ENCODE results near the gene ZKSCAN5. TPM values are rescaled to one million over a fixed set of nuclear protein-coding genes. Genes with fewer than 3 reads are reported as not detected.

ZKSCAN5 gene
- total RNA-seq, 1 experiment from 2014 or later, result 13.2 TPM

- H3K4me2 ChIP-seq, result no peak overlapping the region
- intact Hi-C loops (cut with micrococcal nuclease; ENCODE audit: unreplicated experiment), result no loop called here
- H4K20me1 ChIP-seq (ENCODE audit: insufficient read depth), result no peaks in the 10 kb centered on the region
- no peak overlapping the region for H2AFZ ChIP-seq
- no peak for DNase-seq
- H3K27me3 ChIP-seq (ENCODE audit: insufficient read depth, low read depth), result no peaks in the 10 kb centered on the region
- H3K36me3 ChIP-seq (ENCODE audit: low read depth), result no peaks in the 10 kb centered on the region
- no peak overlapping the region for H3K4me3 ChIP-seq
- H3K27ac ChIP-seq, result no peak overlapping the region
- H3K9me3 ChIP-seq (ENCODE audit: insufficient read depth, low read depth), result no peaks in the 10 kb centered on the region
- H3K9me2 ChIP-seq (ENCODE audit: insufficient read depth), result no peaks in the 10 kb centered on the region
- ChIA-PET CTCF (no interaction called here), POLR2A (ENCODE audit: unreplicated experiment) (interaction anchor here (0.6 kb wide), 1 partner anchor 1487 kb away, joined by 3 read pairs; no protein-coding TSS in a partner anchor)
- no peaks in the 10 kb centered on the region for H3K4me1 ChIP-seq (replicated peaks; ENCODE audit: insufficient read depth)
- no peaks in the 10 kb centered on the region for H3K79me2 ChIP-seq (ENCODE audit: low read depth)
- no TSS peak for BruUV-seq (replicated peaks)
- H3F3A ChIP-seq (ENCODE audit: insufficient read depth, low read depth), result no peaks in the 10 kb centered on the region; the same call in 1 of the 2 replicates
- TF ChIP-seq, protein P1, sequence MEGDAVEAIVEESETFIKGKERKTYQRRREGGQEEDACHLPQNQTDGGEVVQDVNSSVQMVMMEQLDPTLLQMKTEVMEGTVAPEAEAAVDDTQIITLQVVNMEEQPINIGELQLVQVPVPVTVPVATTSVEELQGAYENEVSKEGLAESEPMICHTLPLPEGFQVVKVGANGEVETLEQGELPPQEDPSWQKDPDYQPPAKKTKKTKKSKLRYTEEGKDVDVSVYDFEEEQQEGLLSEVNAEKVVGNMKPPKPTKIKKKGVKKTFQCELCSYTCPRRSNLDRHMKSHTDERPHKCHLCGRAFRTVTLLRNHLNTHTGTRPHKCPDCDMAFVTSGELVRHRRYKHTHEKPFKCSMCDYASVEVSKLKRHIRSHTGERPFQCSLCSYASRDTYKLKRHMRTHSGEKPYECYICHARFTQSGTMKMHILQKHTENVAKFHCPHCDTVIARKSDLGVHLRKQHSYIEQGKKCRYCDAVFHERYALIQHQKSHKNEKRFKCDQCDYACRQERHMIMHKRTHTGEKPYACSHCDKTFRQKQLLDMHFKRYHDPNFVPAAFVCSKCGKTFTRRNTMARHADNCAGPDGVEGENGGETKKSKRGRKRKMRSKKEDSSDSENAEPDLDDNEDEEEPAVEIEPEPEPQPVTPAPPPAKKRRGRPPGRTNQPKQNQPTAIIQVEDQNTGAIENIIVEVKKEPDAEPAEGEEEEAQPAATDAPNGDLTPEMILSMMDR (conservative IDR thresholded peaks at IDR 0.05), result no peak
- no peak for TF ChIP-seq EZH2 (IDR thresholded peaks at IDR 0.05; ENCODE audit: low read depth)
Measured at GRCh38 chr7:99573257-99573656, 68.8 kb downstream of the ZKSCAN5 start.

GRCh38 chr7:99576251-99576650 lies 71.8 kb downstream of the ZKSCAN5 start:
- intact Hi-C loops (cut with micrococcal nuclease; ENCODE audit: unreplicated experiment), result no loop called here
- no peak for TF ChIP-seq EZH2 (IDR thresholded peaks at IDR 0.05; ENCODE audit: low read depth)
- TF ChIP-seq, protein P1 (conservative IDR thresholded peaks at IDR 0.05), result no peak
- no peak for DNase-seq
- H3K9me2 ChIP-seq (ENCODE audit: insufficient read depth), result no peaks in the 10 kb centered on the region
- no TSS peak for BruUV-seq (replicated peaks)
- H3K79me2 ChIP-seq (ENCODE audit: low read depth), result no peaks in the 10 kb centered on the region
- no peak overlapping the region for H2AFZ ChIP-seq
- no peaks in the 10 kb centered on the region for H4K20me1 ChIP-seq (ENCODE audit: insufficient read depth)
- no peak overlapping the region for H3K4me3 ChIP-seq
- H3K27me3 ChIP-seq (ENCODE audit: insufficient read depth, low read depth), result no peaks in the 10 kb centered on the region
- H3K36me3 ChIP-seq (ENCODE audit: low read depth), result no peaks in the 10 kb centered on the region
- no peaks in the 10 kb centered on the region for H3K4me1 ChIP-seq (replicated peaks; ENCODE audit: insufficient read depth)
- POLR2A ChIA-PET (ENCODE audit: unreplicated experiment), result no interaction called here
- no peak overlapping the region for H3K27ac ChIP-seq
- no peaks in the 10 kb centered on the region for H3K9me3 ChIP-seq (ENCODE audit: insufficient read depth, low read depth)
- H3F3A ChIP-seq (ENCODE audit: insufficient read depth, low read depth), result no peaks in the 10 kb centered on the region; the same call in 1 of the 2 replicates
- CTCF ChIA-PET, result no interaction called here
- no peak overlapping the region for H3K4me2 ChIP-seq

DNA sequence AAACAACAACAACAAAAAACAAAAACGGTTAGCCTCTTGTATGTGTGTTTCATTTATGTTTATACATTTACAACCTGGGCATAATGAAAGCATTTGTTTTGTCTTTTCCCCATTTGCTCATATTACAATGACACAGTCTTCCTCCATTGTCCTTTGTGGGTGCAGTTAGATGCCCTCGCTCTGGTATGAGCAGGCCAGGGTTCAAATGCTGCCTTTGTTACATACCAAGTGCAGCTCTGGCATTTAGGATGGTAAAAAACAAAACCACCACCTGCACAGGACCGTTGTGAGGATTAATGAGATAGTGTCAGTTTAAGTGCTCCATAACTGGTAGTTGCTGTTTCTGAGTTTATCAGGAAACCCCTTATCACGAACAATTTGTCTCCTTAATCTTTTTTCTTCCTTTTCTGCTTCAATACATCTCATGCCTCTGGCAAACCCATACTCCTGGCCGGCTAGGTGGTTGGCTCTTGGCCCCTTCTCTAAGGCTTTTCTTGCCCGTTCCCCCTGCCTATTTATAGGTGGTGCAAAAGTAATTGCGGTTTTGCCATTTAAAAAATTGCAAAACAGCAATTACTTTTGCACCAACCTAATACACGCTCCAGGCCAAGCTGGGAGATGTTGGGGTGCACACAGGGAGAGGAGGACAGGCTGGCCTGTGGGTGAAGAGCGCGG lies 75.0 kb downstream of the ZKSCAN5 start:
- H2AFZ ChIP-seq, result no peak overlapping the region
- BruUV-seq (replicated peaks), result no TSS peak

More for the DNA sequence above, 75.0 kb downstream of the ZKSCAN5 start:
- Histone ChIP-seq H3K79me2 (ENCODE audit: low read depth) (no peaks in the 10 kb centered on the region), H3K4me1 (replicated peaks; ENCODE audit: insufficient read depth) (no peaks in the 10 kb centered on the region), H3F3A (ENCODE audit: insufficient read depth, low read depth) (no peaks in the 10 kb centered on the region; the same call in 1 of the 2 replicates), H3K9me2 (ENCODE audit: insufficient read depth) (no peaks in the 10 kb centered on the region), H3K4me2 (no peak overlapping the region), H3K4me3 (no peak overlapping the region), H3K27ac (no peak overlapping the region), H3K9me3 (ENCODE audit: insufficient read depth, low read depth) (no peaks in the 10 kb centered on the region), H4K20me1 (ENCODE audit: insufficient read depth) (no peaks in the 10 kb centered on the region), H3K36me3 (ENCODE audit: low read depth) (no peaks in the 10 kb centered on the region), H3K27me3 (ENCODE audit: insufficient read depth, low read depth) (peaks cover 18% of the 10 kb centered on the region; the same call in 1 of the 2 replicates)
- POLR2A ChIA-PET (ENCODE audit: unreplicated experiment), result no interaction called here
- no peak for DNase-seq
- CTCF ChIA-PET, result no interaction called here
- no peak for TF ChIP-seq EZH2 (IDR thresholded peaks at IDR 0.05; ENCODE audit: low read depth)
- TF ChIP-seq, protein P1 (conservative IDR thresholded peaks at IDR 0.05), result no peak
- intact Hi-C loops (cut with micrococcal nuclease; ENCODE audit: unreplicated experiment), result no loop called here
